B cell (primary cell): Measurements from ENCODE around the gene DNAL1. TPM values are rescaled to one million over a fixed set of nuclear protein-coding genes. Genes with fewer than 3 reads are reported as not detected.

Experiments used
- ATAC-seq: fragments of 200-7000 bp; cut with Tn5 transposase; one replicate; pipeline ENCODE4 v1.10.0; 2021; ENCODE audit warnings: low read depth, mild to moderate bottlenecking, moderate number of reproducible peaks, moderate library complexity
- CTCF ChIA-PET: fragments of 350-600 bp; sonication (Branson Sonifier 250); formaldehyde crosslinking; loops from one replicate; lab custom pipeline; 2021; ENCODE audit warnings: antibody characterized with exemption, inconsistent platforms; lab: Charles Lee
- POLR2A ChIA-PET: fragments of 350-600 bp; sonication (Branson Sonifier 250); formaldehyde crosslinking; loops from one replicate; lab custom pipeline; 2021; ENCODE audit warnings: antibody characterized with exemption; lab: Charles Lee
- DNase-seq: peaks from one replicate; pipeline ENCODE4 v3.0.0; 2013
- H2AFZ ChIP-seq: 2 replicates; pipeline ENCODE4 v1.6.1; 2012; ENCODE audit warnings: mild to moderate bottlenecking, low read depth, low read length; ENCODE audit not compliant: insufficient read depth, poor library complexity, severe bottlenecking
- H3K27ac ChIP-seq, 2 donors: 1 replicate in 1 of 2; 2 replicates in 1 of 2; pipeline ENCODE4 v1.5.1; 2012 to 2013; ENCODE audit warnings: low read length in 2 of 2, mild to moderate bottlenecking in 2 of 2, moderate library complexity in 1 of 2
- H3K27me3 ChIP-seq, 4 experiments: fragments of 200-600 bp in 1 of 4; sonication (generic) in 1 of 4; replicated peaks in 1 of 4; 1 replicate in 2 of 4; 2 replicates in 2 of 4; pipeline versions ENCODE4 v1.6.1 to v1.7.0; 2013 to 2016; ENCODE audit warnings: low read length in 3 of 4, mild to moderate bottlenecking in 2 of 4, mixed read lengths in 1 of 4, moderate library complexity in 1 of 4; ENCODE audit not compliant: insufficient read depth in 4 of 4, control insufficient read depth in 3 of 4; ENCODE audit errors: control extremely low read depth in 1 of 4
- H3K36me3 ChIP-seq, 2 experiments: replicated peaks in 1 of 2; 1 replicate in 1 of 2; 2 replicates in 1 of 2; pipeline versions ENCODE4 v1.6.1 to v1.7.1; 2013; ENCODE audit warnings: low read length in 1 of 2; ENCODE audit not compliant: insufficient read depth in 2 of 2, control insufficient read depth in 1 of 2; ENCODE audit errors: control extremely low read depth in 1 of 2, extremely low read depth in 1 of 2
- H3K4me1 ChIP-seq, 2 donors: fragments of 200-600 bp in 1 of 2; sonication (generic) in 1 of 2; 1 replicate in 1 of 2; 2 replicates in 1 of 2; pipeline versions ENCODE4 v1.5.1 to v1.6.1; 2013 to 2017; ENCODE audit warnings: low read length in 2 of 2; ENCODE audit not compliant: control insufficient read depth in 2 of 2, insufficient read depth in 2 of 2
- H3K4me2 ChIP-seq: replicated peaks from 2 replicates; pipeline ENCODE3; 2012; ENCODE audit warnings: mild to moderate bottlenecking, low read depth, low read length; ENCODE audit not compliant: poor library complexity, severe bottlenecking
- H3K4me3 ChIP-seq, 5 experiments: fragments of 200-600 bp in 1 of 5; sonication (generic) in 1 of 5; 1 replicate in 3 of 5; 2 replicates in 2 of 5; pipeline versions ENCODE4 v1.5.1 to v1.7.0; 2011 to 2016; ENCODE audit warnings: low read length in 4 of 5, mild to moderate bottlenecking in 4 of 5, low read depth in 2 of 5, control low read depth in 1 of 5, moderate library complexity in 1 of 5; ENCODE audit not compliant: insufficient read depth in 1 of 5; ENCODE audit errors: control extremely low read depth in 1 of 5, extremely low read depth in 1 of 5
- H3K79me2 ChIP-seq: fragments of 200-600 bp; sonication (generic); one replicate; pipeline ENCODE4 v1.6.0; 2016; ENCODE audit warnings: low read length; ENCODE audit not compliant: control insufficient read depth, insufficient read depth
- H3K9ac ChIP-seq: fragments of 200-600 bp; sonication (generic); 2 replicates; pipeline ENCODE4 v1.6.1; 2017; ENCODE audit warnings: mild to moderate bottlenecking, low read length, moderate library complexity
- H3K9me3 ChIP-seq, 3 donors: one replicate each; pipeline versions ENCODE4 v1.6.1 to v1.7.1; 2013; ENCODE audit warnings: low read length in 2 of 3; ENCODE audit not compliant: control insufficient read depth in 2 of 3, insufficient read depth in 1 of 3; ENCODE audit errors: control extremely low read depth in 1 of 3
- H4K20me1 ChIP-seq: 2 replicates; pipeline ENCODE4 v1.6.0; 2012; ENCODE audit warnings: mild to moderate bottlenecking, low read length; ENCODE audit not compliant: insufficient read depth, control insufficient read depth, poor library complexity, severe bottlenecking
- H3K27ac Mint-ChIP-seq: one replicate; pipeline ENCODE4 v1.8.0; 2021; ENCODE audit warnings: mixed read lengths
- H3K27me3 Mint-ChIP-seq: one replicate; pipeline ENCODE4 v1.8.0; 2021; ENCODE audit warnings: mixed read lengths
- H3K4me1 Mint-ChIP-seq: one replicate; pipeline ENCODE4 v1.8.0; 2021; ENCODE audit warnings: mixed read lengths
- H3K4me3 Mint-ChIP-seq: one replicate; pipeline ENCODE4 v1.8.0; 2021; ENCODE audit warnings: mixed read lengths
- H3K9me3 Mint-ChIP-seq: one replicate; pipeline ENCODE4 v1.8.0; 2022; ENCODE audit warnings: mixed read lengths; ENCODE audit not compliant: insufficient read depth
- EZH2 ChIP-seq: IDR thresholded peaks from 2 replicates; pipeline ENCODE4 v1.6.1; 2012; ENCODE audit warnings: borderline replicate concordance, low read depth, mild to moderate bottlenecking, moderate library complexity, low read length; ENCODE audit not compliant: insufficient read depth, poor library complexity, severe bottlenecking
- WGBS: methylation state at CpG from one replicate; pipeline ENCODE4 v1.1.5; 2013; ENCODE audit warnings: missing lambda C conversion rate; ENCODE audit not compliant: insufficient coverage; 5-methylcytosine and 5-hydroxymethylcytosine counted together
- intact Hi-C: fragments of 100-400 bp; cut with micrococcal nuclease; formaldehyde crosslinking; loops from one replicate; pipeline ENCODE4 v1.10.0; 2022
- polyA plus RNA-seq: library from polyadenylated mRNA; depleted of rRNA; stranded (reverse); fragments of >200 nt; gene quantifications from 2 replicates; pipeline ENCODE4 v1.2.3, GENCODE V29; 2012
- total RNA-seq, 2 donors: library from RNA; stranded (reverse); fragments of 120-200 nt in 1 of 2; gene quantifications; 1 replicate in 1 of 2; 2 replicates in 1 of 2; pipeline versions ENCODE4 v1.2.3 to v1.2.4, GENCODE V29; 2013 to 2022
- TF ChIP-seq, protein P1 (sequence below): fragments of 200-600 bp; IDR thresholded peaks from one replicate; pipeline ENCODE4 v1.8.0; 2022; ENCODE audit warnings: antibody characterized with exemption, mild to moderate bottlenecking

DNAL1 gene
- total and polyA plus RNA-seq, 2 donors (not counting 1 experiment from before 2014, with no cell fraction given): 2.0 to 10.7 TPM

DNA sequence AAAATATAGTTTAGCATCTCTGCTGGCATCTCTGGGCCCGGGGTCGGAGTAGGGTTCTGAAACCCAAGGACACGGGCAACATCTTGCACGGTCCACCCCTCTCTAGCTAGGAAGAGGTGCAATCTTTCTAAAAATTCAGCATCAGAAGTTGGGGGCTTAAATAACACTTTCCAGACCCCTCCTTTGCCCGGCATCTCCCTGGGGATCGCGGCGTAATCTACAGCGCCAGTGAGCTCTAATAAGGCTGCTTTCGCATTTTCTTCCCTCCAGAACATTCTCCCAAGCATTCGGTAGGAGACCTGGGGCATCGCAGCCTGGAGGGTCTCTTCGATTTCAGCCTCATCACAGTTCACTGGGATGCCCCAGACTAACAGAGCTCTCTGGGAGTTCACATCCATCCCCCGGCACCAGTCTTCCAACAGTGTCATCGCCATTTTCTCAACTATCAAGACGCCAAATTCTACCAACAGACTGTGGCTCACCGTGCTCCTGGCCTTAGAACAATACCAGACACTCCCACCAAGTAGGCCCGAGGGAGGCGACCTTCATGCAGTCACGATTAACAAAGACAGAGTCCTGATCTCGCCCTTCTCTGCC, 68.5 kb downstream of the DNAL1 start:
- Mint-ChIP-seq H3K4me3 (peak overlapping the region; percentile 92), H3K9me3 (no peaks in the 10 kb centered on the region), H3K27me3 (no peaks in the 10 kb centered on the region), H3K27ac (peak overlapping the region; percentile 98), H3K4me1 (peaks cover 21% of the 10 kb centered on the region)
- Histone ChIP-seq H3K9ac (peak overlapping the region; percentile 84), H3K27me3 (no peaks in the 10 kb centered on the region), H4K20me1 (peaks cover 7% of the 10 kb centered on the region), H3K9me3 (no peaks in the 10 kb centered on the region), H3K4me1 (peaks cover 17 to 22% of the 10 kb centered on the region in 2 donors), H3K4me3 (peak overlapping the region; percentile 54 to 85 (median 77)), H3K27ac (peak overlapping the region; percentile 28 to 81), H3K36me3 (peaks cover 0 to 25% of the 10 kb centered on the region in 2 experiments), H3K79me2 (peaks cover 22% of the 10 kb centered on the region), H2AFZ (peak overlapping the region; percentile 73), H3K4me2 (peak overlapping the region; percentile 87)
- POLR2A ChIA-PET: interaction anchor here (0.7 to 1.6 kb wide), 4 partner anchors 30 to 74 kb away, joined by 3 to 6 read pairs (median 4); a partner anchor contains a TSS
- no peak for DNase-seq
- ATAC-seq: no peak
- CTCF ChIA-PET: interaction anchor here (0.5 to 2.0 kb wide), 7 partner anchors 11 to 594 kb away, joined by 3 to 9 read pairs (median 4); no protein-coding TSS in a partner anchor
- TF ChIP-seq EZH2: no peak
- TF ChIP-seq, protein P1, sequence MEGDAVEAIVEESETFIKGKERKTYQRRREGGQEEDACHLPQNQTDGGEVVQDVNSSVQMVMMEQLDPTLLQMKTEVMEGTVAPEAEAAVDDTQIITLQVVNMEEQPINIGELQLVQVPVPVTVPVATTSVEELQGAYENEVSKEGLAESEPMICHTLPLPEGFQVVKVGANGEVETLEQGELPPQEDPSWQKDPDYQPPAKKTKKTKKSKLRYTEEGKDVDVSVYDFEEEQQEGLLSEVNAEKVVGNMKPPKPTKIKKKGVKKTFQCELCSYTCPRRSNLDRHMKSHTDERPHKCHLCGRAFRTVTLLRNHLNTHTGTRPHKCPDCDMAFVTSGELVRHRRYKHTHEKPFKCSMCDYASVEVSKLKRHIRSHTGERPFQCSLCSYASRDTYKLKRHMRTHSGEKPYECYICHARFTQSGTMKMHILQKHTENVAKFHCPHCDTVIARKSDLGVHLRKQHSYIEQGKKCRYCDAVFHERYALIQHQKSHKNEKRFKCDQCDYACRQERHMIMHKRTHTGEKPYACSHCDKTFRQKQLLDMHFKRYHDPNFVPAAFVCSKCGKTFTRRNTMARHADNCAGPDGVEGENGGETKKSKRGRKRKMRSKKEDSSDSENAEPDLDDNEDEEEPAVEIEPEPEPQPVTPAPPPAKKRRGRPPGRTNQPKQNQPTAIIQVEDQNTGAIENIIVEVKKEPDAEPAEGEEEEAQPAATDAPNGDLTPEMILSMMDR: no peak
- WGBS: 2% methylated on average over 21 of the region's 21 CpGs
- intact Hi-C loops: loop anchor here (1.0 to 5.0 kb wide), 3 partner anchors 39 to 173 kb away; partner anchors contain the start of genes DNAL1 and ZNF410
